Ureter (tissue), 1 donor: ENCODE results near the gene ABLIM1. TPM values are rescaled to one million over a fixed set of nuclear protein-coding genes. Genes with fewer than 3 reads are reported as not detected.
"Not testable (repeated sequence)": the region's sequence is repeated elsewhere in the genome, so short reads cannot be mapped to it uniquely, and the experiment has no call there.

ENCODE experiments used
- DNase-seq: peaks from one replicate; pipeline ENCODE4 v3.0.0-alpha.2; 2020; ENCODE audit warnings: low spot score
- total RNA-seq: library from RNA; stranded (reverse); gene quantifications from one replicate; pipeline ENCODE4 v1.2.4, GENCODE V29; 2023
- donor health status: DM: yes; HTN: yes; CAD: no.

Gene ABLIM1
- 129 TPM for total RNA-seq

DNA sequence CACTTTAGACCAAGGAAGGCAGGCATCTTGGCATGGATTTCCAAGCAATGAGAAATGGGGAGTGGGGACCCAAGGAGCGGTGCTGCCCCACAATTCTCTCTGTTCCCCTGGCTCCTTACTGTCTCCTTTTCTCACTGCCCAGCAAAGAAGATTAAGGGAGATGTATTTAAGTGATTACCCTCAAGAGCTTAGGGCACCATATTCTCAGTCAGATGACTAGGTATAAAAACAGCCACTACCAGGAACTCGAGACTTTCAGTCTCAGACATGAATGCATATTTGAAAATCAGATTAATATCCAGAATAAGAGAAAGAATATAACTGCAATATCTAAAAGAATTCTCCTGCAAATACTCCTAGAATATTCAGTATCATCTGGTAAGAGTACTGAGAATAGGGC is at the start of gene ABLIM1:
Gene ABLIM1 (minus strand): TSS at position 101 of the 400 bp plus-strand sequence. CDS start 75 bp downstream, at position 26.
- DNase-seq, result no peak

DNA sequence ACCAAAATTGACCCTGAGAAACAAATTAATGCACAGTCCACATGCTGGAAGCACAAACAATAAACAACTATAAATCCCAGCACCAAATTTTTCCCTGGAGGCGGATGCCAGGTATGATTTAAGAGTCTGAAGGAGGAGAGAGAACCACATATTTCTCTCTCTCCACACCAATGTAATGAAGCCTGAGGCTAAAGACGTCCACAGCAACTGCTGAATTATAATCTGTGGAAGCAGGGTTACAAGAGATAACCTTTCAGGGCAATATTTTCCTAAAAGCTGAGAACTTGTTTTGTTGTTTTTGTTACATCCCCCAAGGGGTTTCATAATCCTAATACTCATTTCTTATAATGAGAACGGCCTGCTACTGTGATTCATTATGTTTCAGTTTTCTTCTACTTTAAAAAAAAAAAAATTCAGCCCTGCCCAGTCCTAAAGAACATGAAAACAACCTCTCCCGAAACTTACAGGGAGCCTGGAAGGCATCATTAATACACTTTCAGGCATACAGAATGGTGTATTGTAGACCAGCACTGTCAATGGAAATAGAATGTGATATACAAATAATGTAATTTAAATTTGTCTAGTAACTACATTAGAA is 48.5 kb upstream of the ABLIM1 start:
- no peak for DNase-seq

DNA sequence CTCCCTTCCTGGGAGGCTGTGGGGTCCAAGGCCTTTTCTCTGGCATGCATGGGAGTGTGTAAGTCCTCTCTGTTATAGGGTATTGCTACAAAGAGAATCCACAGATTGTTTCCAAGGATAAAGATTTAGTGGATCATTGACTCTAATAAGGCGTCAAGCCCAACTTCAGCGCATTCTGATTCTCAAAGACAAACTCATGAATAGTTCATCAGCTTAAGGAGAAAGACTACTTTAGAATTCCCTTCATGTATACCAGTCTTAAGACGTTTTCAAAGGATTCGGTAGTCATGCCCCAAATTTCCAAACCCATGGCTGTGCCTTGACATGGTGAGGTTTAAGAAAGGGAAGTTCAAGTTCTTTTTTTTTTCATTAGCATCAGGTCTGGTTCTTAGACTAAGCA is 46.6 kb upstream of the ABLIM1 start:
- DNase-seq, result no peak

- DNase-seq, result no peak
Measured at GRCh38 chr10:114703377-114704107, 45.5 kb upstream of the ABLIM1 start.

- no peak for DNase-seq
Measured at GRCh38 chr10:114698271-114699061, 40.4 kb upstream of the ABLIM1 start.

GRCh38 chr10:114697061-114697598 is 39.1 kb upstream of the ABLIM1 start:
- no peak for DNase-seq

DNA sequence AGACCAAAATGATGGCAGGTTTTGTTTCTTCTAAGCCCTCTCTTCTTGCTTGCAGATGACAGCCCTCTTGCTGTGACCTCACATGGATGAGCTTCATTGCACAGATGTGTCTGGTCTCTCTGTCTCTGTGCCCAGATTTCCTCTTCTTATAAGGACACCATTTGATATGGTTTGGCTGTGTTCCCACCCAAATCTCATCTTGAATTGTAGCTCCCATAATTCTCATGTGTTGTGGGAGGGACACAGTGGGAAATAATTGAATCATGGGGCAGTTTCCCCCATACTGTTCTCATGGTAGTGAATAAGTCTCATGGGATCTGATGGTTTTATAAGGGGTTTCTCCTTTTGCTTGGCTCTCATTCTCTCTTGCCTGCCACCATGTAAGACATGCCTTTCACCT is 38.2 kb upstream of the ABLIM1 start:
- DNase-seq, result not testable (repeated sequence)

GRCh38 chr10:114694752-114695151 is 36.7 kb upstream of the ABLIM1 start:
- DNase-seq, result no peak

DNA sequence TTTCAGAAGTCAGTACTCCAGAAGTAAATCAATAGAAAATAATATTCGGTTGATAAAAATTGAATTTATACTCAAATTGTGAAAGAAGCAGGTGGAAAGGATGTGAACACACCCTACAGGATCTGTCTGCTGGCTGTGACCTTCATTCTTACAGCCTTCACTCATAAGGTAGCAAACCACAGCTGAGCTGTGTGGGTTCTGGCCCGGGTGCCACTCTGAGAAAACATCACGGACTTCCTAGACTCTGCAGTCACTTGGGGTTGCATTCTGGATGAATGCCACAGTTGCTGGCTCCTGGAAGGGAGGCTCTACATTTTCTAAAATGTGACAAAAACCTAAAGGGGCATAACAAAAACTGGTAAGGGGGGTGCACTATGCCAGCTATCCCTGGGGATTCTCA is 36.0 kb upstream of the ABLIM1 start:
- no peak for DNase-seq

GRCh38 chr10:114691442-114691941 is 33.4 kb upstream of the ABLIM1 start:
- DNase-seq, result no peak

GRCh38 chr10:114688786-114689185 is 30.7 kb upstream of the ABLIM1 start:
- no peak for DNase-seq

DNA sequence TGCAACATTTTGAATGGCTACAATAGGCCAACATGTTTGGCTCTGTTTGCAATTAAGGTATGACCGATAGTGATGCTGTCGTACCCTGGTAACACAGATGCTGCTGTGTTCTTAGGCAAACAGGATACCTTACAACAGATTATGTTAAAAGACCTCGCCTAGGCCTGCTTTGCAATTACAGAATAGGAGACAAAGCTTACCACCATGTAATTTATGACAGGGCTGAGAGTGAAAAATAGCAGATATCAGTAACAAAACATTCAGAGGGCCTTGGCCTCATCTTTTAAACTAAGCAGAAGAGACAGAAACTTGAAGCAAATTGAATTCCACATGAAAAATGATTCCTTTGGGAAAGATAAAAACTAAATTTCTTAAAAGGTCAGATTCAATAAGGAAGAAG is 29.4 kb upstream of the ABLIM1 start:
- DNase-seq, result no peak

GRCh38 chr10:114686013-114686412 is 27.9 kb upstream of the ABLIM1 start:
- DNase-seq, result no peak

DNA sequence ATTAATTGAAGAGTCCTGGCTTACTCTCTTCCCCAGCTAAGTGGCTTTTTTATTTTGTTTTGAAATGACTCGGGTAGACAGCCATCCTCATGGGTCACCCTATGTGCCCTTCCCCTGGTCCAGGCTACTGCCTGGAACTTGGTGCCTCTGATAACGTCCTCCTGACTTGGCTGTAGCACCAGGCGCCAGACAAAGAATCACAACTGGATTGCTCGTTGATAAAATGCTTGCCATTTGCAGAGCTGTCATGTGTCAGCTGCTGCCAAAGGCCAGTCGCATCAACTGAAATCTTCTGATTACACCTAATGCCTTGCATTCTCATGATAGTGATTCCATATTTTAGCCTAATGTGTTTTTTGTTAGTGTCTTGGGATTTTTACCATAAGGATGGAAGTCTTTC is 27.4 kb upstream of the ABLIM1 start:
- DNase-seq, result no peak

DNA sequence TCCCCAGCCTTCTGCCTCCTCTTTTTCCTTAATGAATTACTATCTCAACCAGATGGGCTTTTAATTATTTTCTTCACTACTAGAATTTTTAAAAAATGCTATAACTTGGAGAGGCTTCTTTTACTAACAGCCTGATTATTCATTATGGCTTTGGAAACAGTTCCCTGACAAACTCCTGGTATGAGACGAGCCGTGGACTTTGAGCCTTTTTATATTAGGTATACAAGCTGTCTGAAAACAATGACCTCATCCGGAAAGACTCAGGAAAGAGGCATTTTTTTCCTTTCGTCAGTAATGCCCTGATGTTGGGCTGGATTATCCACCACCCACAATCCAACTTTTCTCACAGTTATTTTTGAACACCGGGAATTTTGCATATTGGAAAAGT is 26.7 kb upstream of the ABLIM1 start:
- no peak for DNase-seq

- DNase-seq, result peak; percentile 54
Measured at GRCh38 chr10:114684084-114684821, 26.2 kb upstream of the ABLIM1 start.

GRCh38 chr10:114683593-114683992 is 25.5 kb upstream of the ABLIM1 start:
- DNase-seq, result no peak

DNA sequence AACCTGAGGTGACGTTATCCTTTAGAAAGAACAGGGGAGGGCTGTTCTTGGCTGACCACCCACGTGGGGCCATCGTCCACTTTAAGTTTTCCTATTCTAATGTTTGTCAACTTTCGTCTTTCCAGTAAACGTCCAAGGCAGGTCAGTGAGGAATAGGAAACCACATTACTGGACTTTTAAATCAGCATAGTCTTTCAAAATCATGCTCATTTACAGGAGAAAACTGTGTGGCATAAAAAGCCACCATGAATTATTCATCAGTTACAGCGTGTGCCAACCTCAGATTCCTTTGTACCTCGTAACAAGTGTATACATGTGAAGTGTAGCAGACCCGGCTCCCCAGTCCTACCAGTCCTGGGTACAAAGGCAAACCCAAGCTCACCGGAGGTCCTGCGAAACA is 25.1 kb upstream of the ABLIM1 start:
- no peak for DNase-seq

DNA sequence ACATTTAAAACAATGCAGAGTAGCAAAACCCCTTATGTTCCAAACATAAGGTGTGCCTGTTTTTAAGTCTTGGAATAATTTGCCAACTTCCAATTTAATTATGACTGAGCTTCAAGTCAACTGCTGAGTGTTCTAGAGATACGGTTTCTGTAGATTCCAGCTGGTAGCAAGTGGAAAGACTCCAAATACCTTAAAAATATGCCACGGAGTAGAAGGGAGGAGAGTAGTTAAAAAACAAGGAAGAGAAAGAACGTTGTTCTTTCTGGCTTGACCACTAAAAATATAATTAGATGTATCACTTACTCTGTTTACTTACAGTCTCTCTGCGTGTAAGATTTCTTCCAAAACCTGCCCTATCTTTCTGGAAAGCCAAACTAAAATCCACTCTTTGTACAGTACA is 24.5 kb upstream of the ABLIM1 start:
- no peak for DNase-seq

- DNase-seq, result no peak
Measured at GRCh38 chr10:114682121-114682520, 24.0 kb upstream of the ABLIM1 start.

GRCh38 chr10:114681542-114681941 is 23.5 kb upstream of the ABLIM1 start:
- no peak for DNase-seq
